K562 (cell line): ENCODE measurements around the gene TMPRSS5. TPM values are rescaled to one million over a fixed set of nuclear protein-coding genes. Genes with fewer than 3 reads are reported as not detected.

Experiments
- ATAC-seq: fragments of 200-7000 bp; cut with Tn5 transposase; 3 replicates; pipeline ENCODE4 v1.9.1; 2020; ENCODE audit warnings: moderate library complexity
- BruUV-seq: library from RNA; stranded (reverse); fragments of 400-500 nt; replicated peaks from 2 replicates; lab custom pipeline; 2021; lab: Mats Ljungman, UMichigan
- CTCF ChIA-PET: fragments of 300-600 bp; formaldehyde crosslinking; extraction: SDS; loops from one replicate; lab custom pipeline; 2021; ENCODE audit warnings: low intra/inter-chr PET ratio; lab: Yijun Ruan, JAX
- POLR2A ChIA-PET: fragments of 300-600, 350-650 bp; sonication (Branson Sonifier 250); formaldehyde crosslinking; extraction: SDS; loops from one replicate; lab custom pipeline; 2021; ENCODE audit warnings: antibody characterized with exemption, inconsistent platforms; lab: Yijun Ruan, JAX
- DNase-seq, 4 experiments: peaks; one replicate each; pipeline versions ENCODE4 v3.0.0 to v3.0.0-alpha.2; 2011 to 2018; ENCODE audit warnings: low spot score in 3 of 4, mixed read lengths in 3 of 4; ENCODE audit errors: extremely low read depth in 1 of 4
- FAIRE-seq: peaks from 2 replicates; lab custom pipeline; 2011; peaks lifted over from hg19 to GRCh38; lab: Jason Lieb, UNC
- H2AFZ ChIP-seq: 2 replicates; pipeline ENCODE4 v1.6.0; 2011; ENCODE audit warnings: low read depth, low read length, control low read depth, inconsistent platforms
- H3K27ac ChIP-seq: fragments of 200-600 bp; 3 replicates; pipeline ENCODE4 v1.8.0; 2011; ENCODE audit warnings: low read depth, mild to moderate bottlenecking, control low read depth, inconsistent platforms, low read length, moderate library complexity, mixed read lengths; ENCODE audit errors: extremely low read depth
- H3K27me3 ChIP-seq, 2 experiments: fragments of 300-600 bp in 1 of 2; 2 replicates in 1 of 2; 3 replicates in 1 of 2; pipeline versions ENCODE4 v1.6.0 to v1.8.0; 2011; ENCODE audit warnings: inconsistent platforms in 2 of 2, low read length in 2 of 2, mild to moderate bottlenecking in 1 of 2, mixed read lengths in 1 of 2, moderate library complexity in 1 of 2; ENCODE audit not compliant: control insufficient read depth in 2 of 2, insufficient read depth in 2 of 2
- H3K36me3 ChIP-seq: fragments of 300-600 bp; 3 replicates; pipeline ENCODE4 v1.8.0; 2011; ENCODE audit warnings: mild to moderate bottlenecking, low read length, inconsistent platforms; ENCODE audit not compliant: control insufficient read depth, insufficient read depth
- H3K4me1 ChIP-seq, 2 experiments: fragments of 200-600 bp in 1 of 2; replicated peaks in 1 of 2; 2 replicates in 1 of 2; 3 replicates in 1 of 2; pipeline versions ENCODE4 v1.5.1 to v1.8.0; 2011; ENCODE audit warnings: inconsistent platforms in 2 of 2, low read length in 2 of 2, mild to moderate bottlenecking in 1 of 2, mixed read lengths in 1 of 2, moderate library complexity in 1 of 2; ENCODE audit not compliant: control insufficient read depth in 2 of 2, insufficient read depth in 2 of 2
- H3K4me2 ChIP-seq: 2 replicates; pipeline ENCODE4 v1.6.1; 2011; ENCODE audit warnings: low read length, control low read depth, inconsistent platforms, mixed read lengths; ENCODE audit not compliant: insufficient read depth
- H3K4me3 ChIP-seq: fragments of 200-600 bp; sonication (generic), shearing (Covaris generic); 2 replicates; pipeline ENCODE4 v1.5.1; 2016; ENCODE audit warnings: control low read depth, inconsistent platforms
- H3K79me2 ChIP-seq: fragments of 200-600 bp; 3 replicates; pipeline ENCODE4 v1.8.0; 2011; ENCODE audit warnings: low read length, inconsistent platforms; ENCODE audit not compliant: control insufficient read depth, insufficient read depth
- H3K9ac ChIP-seq, 2 experiments: 2 replicates each; pipeline versions ENCODE4 v1.6.0 to v1.6.1; 2011; ENCODE audit warnings: low read depth in 2 of 2, low read length in 2 of 2, control low read depth in 1 of 2, inconsistent platforms in 1 of 2, mild to moderate bottlenecking in 1 of 2, mixed read lengths in 1 of 2; ENCODE audit not compliant: insufficient read depth in 1 of 2
- H3K9me1 ChIP-seq: one replicate; pipeline ENCODE4 v1.6.0; 2011; ENCODE audit warnings: inconsistent platforms, mild to moderate bottlenecking, low read length, moderate library complexity; ENCODE audit not compliant: control insufficient read depth, insufficient read depth
- H3K9me3 ChIP-seq: replicated peaks from 2 replicates; pipeline ENCODE4 v1.5.1; 2011; ENCODE audit warnings: low read depth, low read length, inconsistent platforms; ENCODE audit not compliant: control insufficient read depth, insufficient read depth
- H4K20me1 ChIP-seq: replicated peaks from 2 replicates; pipeline ENCODE4 v1.6.1; 2011; ENCODE audit warnings: low read length, inconsistent platforms, mixed read lengths; ENCODE audit not compliant: control insufficient read depth, insufficient read depth
- COPS2 ChIP-seq: fragments of 450-650 bp; conservative IDR thresholded peaks from 2 replicates; pipeline ENCODE4 v1.6.1; 2016; ENCODE audit warnings: mild to moderate bottlenecking, moderate library complexity
- GTF2E2 ChIP-seq: fragments of 200-800 bp; sonication (Bioruptor generic); IDR thresholded peaks from 2 replicates; pipeline ENCODE4 v1.6.1; 2016; ENCODE audit warnings: missing genetic modification characterization, missing compliant biosample characterization
- HCFC1 ChIP-seq: IDR thresholded peaks from 2 replicates; pipeline ENCODE4 v1.6.1; 2012; ENCODE audit warnings: low read depth, low read length, improper control_type of control experiment
- KLF16 ChIP-seq: IDR thresholded peaks from 2 replicates; pipeline ENCODE4 v1.6.1; 2016; ENCODE audit warnings: antibody characterized with exemption
- MAFG ChIP-seq: fragments of 450-650 bp; conservative IDR thresholded peaks from 2 replicates; pipeline ENCODE4 v1.6.1; 2016; ENCODE audit warnings: missing genetic modification characterization, missing compliant biosample characterization
- MXI1 ChIP-seq: IDR thresholded peaks from 2 replicates; pipeline ENCODE4 v1.6.1; 2011; ENCODE audit warnings: low read depth, mild to moderate bottlenecking, improper control_type of control experiment, low read length
- POLR2AphosphoS5 ChIP-seq: IDR thresholded peaks from 2 replicates; pipeline ENCODE4 v1.6.1; 2011; ENCODE audit warnings: mild to moderate bottlenecking, low read depth, low read length, moderate library complexity; ENCODE audit not compliant: control insufficient read depth, insufficient read depth
- RUNX1 ChIP-seq: sonication (generic); IDR thresholded peaks from 2 replicates; pipeline ENCODE4 v1.6.1; 2016; ENCODE audit warnings: antibody characterized with exemption, low read depth
- SIN3B ChIP-seq: fragments of 450-650 bp; IDR thresholded peaks from 2 replicates; pipeline ENCODE4 v1.6.1; 2017; ENCODE audit warnings: low read depth, mild to moderate bottlenecking, moderate library complexity
- TEAD4 ChIP-seq, 2 experiments: sonication (generic) in 1 of 2; formaldehyde crosslinking in 1 of 2; IDR thresholded peaks; 2 replicates each; pipeline versions ENCODE4 v1.6.1 to v1.8.0; 2012 to 2022; ENCODE audit warnings: borderline replicate concordance in 1 of 2, inconsistent platforms in 1 of 2, low read length in 1 of 2, mild to moderate bottlenecking in 1 of 2, missing genetic modification reagents in 1 of 2
- YBX1 ChIP-seq: fragments of 450-650 bp; IDR thresholded peaks from 2 replicates; pipeline ENCODE4 v1.7.1; 2016; ENCODE audit warnings: mild to moderate bottlenecking
- WGBS: fragments of 100-300 bp; shearing (Covaris generic); methylation state at CpG from one replicate; pipeline ENCODE4 v1.1.6; 2016; ENCODE audit warnings: low coverage, mixed read lengths; ENCODE audit not compliant: insufficient coverage; ENCODE audit errors: missing lambda C conversion rate; 5-methylcytosine and 5-hydroxymethylcytosine counted together
- in situ Hi-C: fragments of 300-500 bp; cut with MboI; formaldehyde crosslinking; loops from 4 replicates; pipeline ENCODE4 v1.15.0; 2018; ENCODE audit warnings: inconsistent platforms, mixed read lengths
- intact Hi-C: fragments of 100-400 bp; cut with micrococcal nuclease; formaldehyde crosslinking; loops from 2 replicates; pipeline ENCODE4 v1.14.2; 2022
- polyA plus RNA-seq, 8 experiments: library from polyadenylated mRNA; depleted of rRNA in 4 of 8; stranded (reverse) in 5 of 8; unstranded in 3 of 8; fragments of >200 nt; fragmentation: Nextera tagmentation in 2 of 8; fragmentation: Illumina TruSeq in 1 of 8; extraction: Ambion mirVana in 2 of 8; extraction: Trizol in 1 of 8; gene quantifications; 2 replicates each; pipeline versions ENCODE4 v1.2.1 to v1.2.3, GENCODE V29; 2011 to 2014; ENCODE audit warnings: inconsistent platforms in 1 of 8, missing spikeins in 1 of 8
- total RNA-seq, 7 experiments: library from RNA; depleted of rRNA in 6 of 7; stranded (reverse); fragments of >200 nt in 6 of 7; fragmentation: Illumina TruSeq in 2 of 7; extraction: Trizol in 2 of 7; gene quantifications; 2 replicates each; pipeline versions ENCODE4 v1.2.1 to v1.2.3, GENCODE V29; 2011 to 2021; ENCODE audit warnings: low replicate concordance in 1 of 7
- TF ChIP-seq, protein P1 (sequence below): fragments of 250-450 bp; sonication (Bioruptor Pico); IDR thresholded peaks from 2 replicates; pipeline ENCODE4 v1.8.0; 2021; ENCODE audit warnings: borderline replicate concordance, mild to moderate bottlenecking, moderate library complexity; ENCODE audit not compliant: poor library complexity, severe bottlenecking
- TF ChIP-seq, protein P2 (sequence below): sonication (generic); formaldehyde crosslinking; IDR thresholded peaks from 2 replicates; pipeline ENCODE4 v1.8.0; 2022; ENCODE audit warnings: missing genetic modification reagents, mild to moderate bottlenecking, moderate library complexity, borderline replicate concordance
- TF ChIP-seq, protein P3 (sequence below): fragments of 250-450 bp; sonication (Bioruptor Pico); IDR thresholded peaks from 2 replicates; pipeline ENCODE4 v1.8.0; 2021; ENCODE audit warnings: mild to moderate bottlenecking, moderate library complexity
- TF ChIP-seq, protein P4 (sequence below): sonication (generic); formaldehyde crosslinking; IDR thresholded peaks from 2 replicates; pipeline ENCODE4 v1.8.1; 2023; ENCODE audit warnings: mild to moderate bottlenecking, missing genetic modification reagents

TMPRSS5 gene
- total and polyA plus RNA-seq, 9 of the 15 experiments (the other 6 are each of a cell fraction or from before 2014, with no cell fraction given), result 0.07 to 0.49 (median 0.17) TPM; not detected in 1

DNA sequence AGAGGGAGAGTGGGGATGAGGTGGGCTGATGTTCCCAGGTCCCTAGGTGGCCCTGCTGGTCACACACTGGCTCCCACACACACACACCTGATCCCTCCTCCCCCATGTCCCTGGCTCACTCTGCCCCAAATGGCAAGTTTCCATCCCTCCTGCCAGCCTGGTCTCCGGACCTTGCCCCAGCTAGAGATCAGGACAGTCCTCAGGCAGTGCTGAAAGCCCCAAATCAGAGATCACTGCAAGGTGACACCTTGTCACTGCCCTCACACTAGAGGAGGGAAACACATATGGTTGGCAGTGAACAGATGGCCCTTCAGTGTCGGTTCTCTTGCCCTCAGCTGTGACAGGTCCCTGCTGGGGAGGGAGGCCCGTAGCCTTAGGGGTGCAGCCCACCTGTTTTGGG is 7.6 kb downstream of the TMPRSS5 start:
- ChIA-PET POLR2A (interaction anchor here (0.6 to 1.2 kb wide), 4 partner anchors 9 to 68 kb away, joined by 3 to 6 read pairs (median 3); no protein-coding TSS in a partner anchor), CTCF (no interaction called here)
- WGBS, result 27% methylated on average over 3 of the region's 3 CpGs
- TF ChIP-seq, protein P1, sequence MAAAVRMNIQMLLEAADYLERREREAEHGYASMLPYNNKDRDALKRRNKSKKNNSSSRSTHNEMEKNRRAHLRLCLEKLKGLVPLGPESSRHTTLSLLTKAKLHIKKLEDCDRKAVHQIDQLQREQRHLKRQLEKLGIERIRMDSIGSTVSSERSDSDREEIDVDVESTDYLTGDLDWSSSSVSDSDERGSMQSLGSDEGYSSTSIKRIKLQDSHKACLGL (CRISPR knock-in tag), result no peak
- TF ChIP-seq COPS2, result no peak
- TF ChIP-seq KLF16, result no peak
- TF ChIP-seq, protein P2, sequence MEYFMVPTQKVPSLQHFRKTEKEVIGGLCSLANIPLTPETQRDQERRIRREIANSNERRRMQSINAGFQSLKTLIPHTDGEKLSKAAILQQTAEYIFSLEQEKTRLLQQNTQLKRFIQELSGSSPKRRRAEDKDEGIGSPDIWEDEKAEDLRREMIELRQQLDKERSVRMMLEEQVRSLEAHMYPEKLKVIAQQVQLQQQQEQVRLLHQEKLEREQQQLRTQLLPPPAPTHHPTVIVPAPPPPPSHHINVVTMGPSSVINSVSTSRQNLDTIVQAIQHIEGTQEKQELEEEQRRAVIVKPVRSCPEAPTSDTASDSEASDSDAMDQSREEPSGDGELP, result peak; percentile 33; the same call in 1 of the 2 replicates
- no peak for TF ChIP-seq MAFG
- no peak for TF ChIP-seq RUNX1
- no peak for TF ChIP-seq GTF2E2
- TF ChIP-seq, protein P3, sequence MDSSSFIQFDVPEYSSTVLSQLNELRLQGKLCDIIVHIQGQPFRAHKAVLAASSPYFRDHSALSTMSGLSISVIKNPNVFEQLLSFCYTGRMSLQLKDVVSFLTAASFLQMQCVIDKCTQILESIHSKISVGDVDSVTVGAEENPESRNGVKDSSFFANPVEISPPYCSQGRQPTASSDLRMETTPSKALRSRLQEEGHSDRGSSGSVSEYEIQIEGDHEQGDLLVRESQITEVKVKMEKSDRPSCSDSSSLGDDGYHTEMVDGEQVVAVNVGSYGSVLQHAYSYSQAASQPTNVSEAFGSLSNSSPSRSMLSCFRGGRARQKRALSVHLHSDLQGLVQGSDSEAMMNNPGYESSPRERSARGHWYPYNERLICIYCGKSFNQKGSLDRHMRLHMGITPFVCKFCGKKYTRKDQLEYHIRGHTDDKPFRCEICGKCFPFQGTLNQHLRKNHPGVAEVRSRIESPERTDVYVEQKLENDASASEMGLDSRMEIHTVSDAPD (CRISPR knock-in tag), result no peak
- TF ChIP-seq, protein P4, sequence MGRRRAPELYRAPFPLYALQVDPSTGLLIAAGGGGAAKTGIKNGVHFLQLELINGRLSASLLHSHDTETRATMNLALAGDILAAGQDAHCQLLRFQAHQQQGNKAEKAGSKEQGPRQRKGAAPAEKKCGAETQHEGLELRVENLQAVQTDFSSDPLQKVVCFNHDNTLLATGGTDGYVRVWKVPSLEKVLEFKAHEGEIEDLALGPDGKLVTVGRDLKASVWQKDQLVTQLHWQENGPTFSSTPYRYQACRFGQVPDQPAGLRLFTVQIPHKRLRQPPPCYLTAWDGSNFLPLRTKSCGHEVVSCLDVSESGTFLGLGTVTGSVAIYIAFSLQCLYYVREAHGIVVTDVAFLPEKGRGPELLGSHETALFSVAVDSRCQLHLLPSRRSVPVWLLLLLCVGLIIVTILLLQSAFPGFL (CRISPR knock-in tag), result 0 out of 2 replicates have a peak, but pooled peaks have one; percentile 40
- TF ChIP-seq SIN3B, result no peak
- TF ChIP-seq MXI1, result no peak
- TF ChIP-seq TEAD4 (IDR thresholded peaks at IDR 0.05; ENCODE audit: low read length), result no peak
- 0 out of 2 replicates have a peak, but pooled peaks have one; percentile 18 for TF ChIP-seq TEAD4 (CRISPR knock-in tag; IDR thresholded peaks at IDR 0.05; ENCODE audit: borderline replicate concordance)
- TF ChIP-seq YBX1, result no peak
- TF ChIP-seq HCFC1, result no peak
- TF ChIP-seq POLR2AphosphoS5, result no peak
- no peaks in the 10 kb centered on the region for H3K36me3 ChIP-seq
- H2AFZ ChIP-seq, result no peak overlapping the region
- H3K4me3 ChIP-seq, result no peak overlapping the region
- H3K9ac ChIP-seq, result peak overlapping the region in 1 of 2 experiments; percentile 70; a peak in 2 of 4 replicates
- peaks cover 7 to 15% of the 10 kb centered on the region in 2 experiments; a peak in 4 of 5 replicates for H3K4me1 ChIP-seq
- intact Hi-C loops (no loop called here), in situ Hi-C loops (no loop called here)
- FAIRE-seq (no peak), ATAC-seq (peak; percentile 47), DNase-seq (peak in 1 of 4 experiments; percentile 17)
- H3K79me2 ChIP-seq, result no peaks in the 10 kb centered on the region
- no peaks in the 10 kb centered on the region for H4K20me1 ChIP-seq
- no peak overlapping the region for H3K27ac ChIP-seq
- no TSS peak for BruUV-seq
- H3K9me1 ChIP-seq, result no peaks in the 10 kb centered on the region
- no peak overlapping the region for H3K4me2 ChIP-seq
- no peaks in the 10 kb centered on the region for H3K27me3 ChIP-seq
- no peaks in the 10 kb centered on the region for H3K9me3 ChIP-seq
